DMS114 treated with DMSO at 0.1 percent for 48 hours (cell line): ENCODE measurements around the gene SLC17A2.

Experiments
- DNase-seq: peaks from one replicate; lab custom pipeline; 2025; ENCODE audit not compliant: unreplicated experiment; lab: John Stamatoyannopoulos, UW

Gene SLC17A2, protein sequence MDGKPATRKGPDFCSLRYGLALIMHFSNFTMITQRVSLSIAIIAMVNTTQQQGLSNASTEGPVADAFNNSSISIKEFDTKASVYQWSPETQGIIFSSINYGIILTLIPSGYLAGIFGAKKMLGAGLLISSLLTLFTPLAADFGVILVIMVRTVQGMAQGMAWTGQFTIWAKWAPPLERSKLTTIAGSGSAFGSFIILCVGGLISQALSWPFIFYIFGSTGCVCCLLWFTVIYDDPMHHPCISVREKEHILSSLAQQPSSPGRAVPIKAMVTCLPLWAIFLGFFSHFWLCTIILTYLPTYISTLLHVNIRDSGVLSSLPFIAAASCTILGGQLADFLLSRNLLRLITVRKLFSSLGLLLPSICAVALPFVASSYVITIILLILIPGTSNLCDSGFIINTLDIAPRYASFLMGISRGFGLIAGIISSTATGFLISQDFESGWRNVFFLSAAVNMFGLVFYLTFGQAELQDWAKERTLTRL

DNA sequence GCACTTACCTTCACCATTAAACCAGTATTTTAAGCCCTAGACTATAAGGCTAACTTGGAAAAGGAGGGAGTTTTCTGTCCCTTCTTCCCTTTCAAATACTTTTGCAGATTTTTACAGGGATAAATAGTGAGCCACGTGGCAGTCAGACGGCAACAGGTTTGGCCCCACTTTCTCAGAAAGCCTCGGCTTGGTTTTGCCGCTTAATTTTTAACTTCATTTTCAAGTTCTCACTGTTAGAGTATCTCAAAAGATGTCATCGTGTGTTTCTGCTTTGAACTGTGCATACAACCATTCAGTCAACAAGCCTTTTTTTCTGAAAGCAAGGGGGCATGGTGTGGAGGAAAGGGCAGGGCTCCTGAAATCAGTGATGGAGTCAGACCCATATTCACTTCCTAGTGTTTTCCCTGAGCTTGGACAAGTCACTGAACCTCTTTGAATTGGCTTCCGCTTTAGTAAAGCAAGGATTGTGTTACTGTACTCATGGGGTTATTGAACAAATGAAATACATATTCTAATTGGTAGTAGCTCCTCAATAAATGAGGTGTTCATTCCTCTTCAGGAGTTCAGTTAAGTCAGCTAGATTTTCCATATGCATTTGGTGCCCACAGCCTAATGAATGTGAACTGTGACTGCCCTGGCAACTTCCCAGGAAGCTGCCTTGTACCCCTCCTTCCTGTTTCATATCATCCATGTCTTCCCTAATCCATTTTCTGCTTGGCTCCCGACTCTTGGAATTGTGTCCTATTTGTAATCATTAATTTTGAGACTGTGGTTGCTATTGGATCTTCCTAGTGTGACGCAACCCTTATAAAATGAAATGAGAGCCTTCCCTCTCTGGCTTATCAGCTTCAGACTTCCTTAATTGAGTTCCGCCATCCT, at the start of gene SLC17A2:
SLC17A2 (minus strand) TSS at position 160 of the 879 bp plus-strand sequence. CDS start 4,895 bp downstream, outside the sequence.
- no peak for DNase-seq

DNA sequence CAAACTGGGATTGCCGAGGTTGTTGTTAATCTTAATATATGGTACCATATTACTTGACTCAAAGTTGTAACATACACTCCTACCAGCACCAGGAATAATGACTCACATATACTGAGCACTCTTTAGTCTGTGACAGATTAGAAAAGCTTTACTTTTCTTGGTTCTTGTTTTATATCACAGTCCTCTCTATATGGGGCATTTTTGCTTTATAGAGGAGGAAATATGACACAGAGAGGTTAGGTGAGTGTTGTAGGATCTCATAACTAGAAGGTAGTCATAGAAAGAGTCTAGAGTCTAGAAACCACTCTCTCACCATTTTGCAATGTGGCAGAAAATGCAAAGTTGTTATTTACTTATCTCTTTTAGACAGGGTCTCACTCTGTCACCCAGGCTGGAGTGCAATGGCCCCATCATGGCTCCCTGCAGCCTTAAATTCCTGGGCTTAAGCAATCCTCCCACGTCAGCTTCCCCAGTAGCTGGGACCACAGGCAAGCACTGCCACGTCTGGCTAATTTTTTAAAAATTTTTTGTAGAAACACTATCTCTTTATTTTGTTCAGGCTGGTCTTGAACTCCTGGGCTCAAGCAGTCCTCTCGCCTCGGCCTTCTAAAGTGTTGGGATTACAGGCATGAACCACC, 45.6 kb upstream of the SLC17A2 start:
- no peak for DNase-seq

DNA sequence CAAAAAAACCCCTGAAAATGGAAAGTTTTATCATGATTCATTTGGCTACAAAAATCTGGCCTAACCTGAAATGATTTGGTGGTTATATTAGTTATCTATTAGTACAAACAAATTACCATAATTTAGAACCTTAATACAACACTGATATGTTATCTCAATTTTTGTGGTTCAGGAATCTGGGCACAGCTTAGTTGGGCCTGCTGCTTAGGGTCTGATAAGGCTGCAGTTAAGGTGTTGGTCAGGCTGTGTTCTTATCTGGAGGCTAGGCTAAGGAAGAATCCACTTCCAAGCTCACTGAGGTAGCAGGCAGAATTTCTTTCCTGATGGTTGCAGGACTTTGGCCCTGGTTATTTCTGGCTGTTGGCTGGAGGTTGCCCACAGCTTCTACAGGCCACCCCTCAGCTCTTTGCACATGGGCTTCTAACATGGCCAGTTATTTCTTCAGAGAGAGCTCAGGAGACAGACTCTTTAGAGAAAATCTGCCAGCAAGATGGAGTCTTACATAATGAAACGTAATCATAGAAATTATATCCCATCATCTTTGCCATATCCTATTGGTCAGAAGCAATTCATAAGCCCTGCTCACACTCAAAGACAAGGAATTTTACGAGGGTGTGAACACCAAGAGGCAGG, 43.5 kb upstream of the SLC17A2 start:
- no peak for DNase-seq

DNA sequence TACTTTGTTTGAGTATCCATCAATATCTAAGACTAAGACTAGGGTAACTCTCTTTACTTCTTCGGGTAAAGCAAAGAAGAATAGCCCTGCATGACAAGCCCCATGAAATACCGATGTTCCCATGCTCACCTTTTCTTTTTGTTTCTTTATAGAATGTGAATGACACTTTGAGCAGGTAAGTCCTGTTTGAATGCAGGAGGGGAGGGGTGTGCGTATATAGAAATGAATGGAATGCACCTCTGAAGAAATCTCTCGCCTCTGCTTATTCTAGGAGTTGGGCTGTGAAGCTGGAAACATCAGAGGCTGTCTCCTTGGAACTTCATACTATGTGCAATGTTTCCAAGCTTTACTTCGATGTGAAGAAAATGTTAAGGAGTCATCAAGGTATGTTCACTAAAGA, 42.4 kb upstream of the SLC17A2 start:
- no peak for DNase-seq

DNA sequence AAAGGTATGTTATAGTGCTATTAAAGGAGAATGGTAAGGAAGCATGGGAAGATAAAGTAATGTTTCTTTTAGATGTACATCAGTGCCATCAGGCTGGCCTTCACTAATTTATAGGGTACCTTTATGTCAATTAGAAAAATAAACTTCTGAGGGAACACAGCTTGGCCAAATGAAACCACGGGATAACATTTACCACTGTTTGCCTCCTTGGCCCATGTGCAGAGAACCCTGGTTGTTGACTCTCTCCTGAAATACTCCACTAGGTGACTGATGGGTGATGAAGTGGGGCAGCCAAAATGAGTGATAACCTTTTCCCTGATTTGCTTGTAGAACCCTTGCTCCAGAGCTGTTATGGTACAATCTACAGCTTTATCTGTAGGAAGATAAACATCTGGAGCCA, 41.6 kb upstream of the SLC17A2 start:
- DNase-seq, result no peak

DNA sequence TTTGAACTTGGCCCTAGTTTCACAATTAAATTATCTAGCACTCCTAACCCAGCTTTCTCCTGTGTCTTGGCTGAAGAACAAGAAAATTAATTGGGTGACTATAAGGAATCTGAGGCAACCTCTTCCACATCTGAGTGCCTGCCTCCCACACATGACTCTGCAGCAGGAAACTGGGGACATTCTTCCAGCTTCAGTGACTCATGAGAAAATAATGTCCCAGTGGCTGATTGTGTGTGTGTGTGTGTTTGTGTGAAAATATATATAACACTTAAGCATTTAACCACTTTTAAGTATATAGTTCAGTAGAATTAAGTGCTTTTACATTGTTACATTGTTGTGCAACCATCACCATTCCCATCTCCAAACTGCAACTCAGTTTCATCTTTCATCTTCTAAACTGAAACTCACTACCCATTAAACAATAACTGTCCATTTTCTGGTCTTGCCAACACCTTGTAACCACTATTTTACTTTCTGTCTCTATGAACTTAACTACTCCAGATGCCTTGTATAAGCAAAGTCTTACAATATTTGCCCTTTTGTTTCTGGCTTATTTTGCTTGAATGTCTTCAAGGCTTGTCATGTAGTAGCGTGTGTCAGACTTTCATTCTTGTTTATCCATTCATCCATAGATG, 40.8 kb upstream of the SLC17A2 start:
- DNase-seq, result no peak

DNA sequence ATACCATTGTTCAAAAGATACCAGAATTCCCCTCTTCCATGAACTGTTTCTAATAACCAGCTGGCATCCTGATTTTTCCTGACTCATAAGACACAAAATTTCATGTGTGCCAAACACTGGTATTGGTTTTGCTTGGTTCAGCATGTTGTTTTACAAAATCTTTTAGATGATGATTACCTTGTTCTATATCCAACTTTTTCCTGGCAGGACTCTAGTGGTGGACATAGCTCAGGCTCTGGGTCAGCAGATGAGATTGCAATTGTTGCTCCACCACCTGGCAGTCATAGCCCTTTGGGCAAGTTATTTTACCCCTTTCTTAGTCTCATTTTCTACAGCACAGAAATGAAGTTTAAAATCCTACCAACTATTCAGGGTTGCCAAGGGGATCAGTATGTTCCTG, 38.3 kb upstream of the SLC17A2 start:
- no peak for DNase-seq

DNA sequence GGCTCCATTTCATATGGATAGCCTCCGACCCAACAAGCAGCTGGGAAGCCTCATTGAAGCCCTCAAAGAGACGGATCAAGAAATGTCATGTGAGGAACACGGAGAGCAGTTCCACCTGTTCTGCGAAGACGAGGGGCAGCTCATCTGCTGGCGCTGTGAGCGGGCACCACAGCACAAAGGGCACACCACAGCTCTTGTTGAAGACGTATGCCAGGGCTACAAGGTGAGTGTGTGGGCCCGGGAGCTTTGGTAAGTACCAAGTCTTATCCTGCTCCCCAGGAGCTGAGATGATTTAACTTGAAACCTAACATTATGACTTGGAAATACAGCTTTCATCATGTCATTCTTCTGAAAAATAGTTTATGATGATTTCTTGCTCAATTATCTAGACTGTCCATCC, 36.2 kb upstream of the SLC17A2 start:
- DNase-seq, result no peak

DNA sequence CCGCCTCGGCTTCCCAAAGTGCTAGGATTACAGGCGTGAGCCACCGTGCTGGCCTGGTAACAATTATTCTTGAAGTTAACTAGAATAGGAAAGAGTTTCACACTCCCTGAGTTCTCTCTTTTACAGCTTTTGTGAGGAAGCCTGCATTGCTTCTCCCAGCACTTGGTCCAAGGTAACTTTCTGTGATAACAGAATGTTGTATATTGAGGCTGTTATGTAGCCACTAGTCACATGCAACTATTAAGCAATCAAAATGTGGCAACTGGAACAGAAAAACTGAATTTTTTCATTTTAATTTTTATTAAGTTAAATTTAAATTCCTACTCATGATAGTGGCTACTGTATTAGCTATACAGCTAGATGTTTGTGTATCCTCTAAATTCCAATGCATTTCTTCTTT, 34.6 kb upstream of the SLC17A2 start:
- no peak for DNase-seq

DNA sequence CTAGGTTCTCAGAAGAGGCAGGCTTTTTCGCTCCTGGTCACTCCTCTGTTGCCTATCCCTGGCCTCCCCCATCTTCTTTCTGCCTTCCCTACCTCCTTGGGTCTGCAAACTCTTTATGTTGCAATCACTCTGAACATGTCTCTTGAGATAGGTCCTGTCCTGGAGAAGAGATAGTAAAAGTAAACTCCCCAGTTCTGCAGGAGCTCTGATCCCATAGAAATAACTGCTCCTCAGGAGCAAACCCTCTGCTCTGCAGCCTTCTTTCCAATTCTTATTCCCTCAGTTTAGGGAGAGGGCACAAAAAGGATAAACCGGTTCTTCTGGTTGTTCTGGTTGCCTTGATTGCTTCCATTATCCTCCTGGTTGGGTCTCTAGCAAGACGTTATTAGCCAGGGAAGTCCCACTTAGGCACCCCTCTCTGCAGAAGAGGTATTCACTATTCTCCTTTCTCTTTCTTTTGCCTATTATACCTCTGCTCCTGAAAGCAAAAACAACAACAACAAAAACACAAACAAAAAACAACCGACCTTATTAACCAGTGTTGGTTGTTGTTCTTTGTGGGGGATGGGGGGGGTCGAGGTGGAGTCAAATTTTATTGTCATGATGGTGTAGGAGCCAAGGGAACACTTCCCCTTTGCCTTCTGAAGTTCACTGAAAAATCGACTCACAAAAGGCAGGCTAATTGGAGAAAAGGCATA, 33.1 kb upstream of the SLC17A2 start:
- DNase-seq, result no peak

DNA sequence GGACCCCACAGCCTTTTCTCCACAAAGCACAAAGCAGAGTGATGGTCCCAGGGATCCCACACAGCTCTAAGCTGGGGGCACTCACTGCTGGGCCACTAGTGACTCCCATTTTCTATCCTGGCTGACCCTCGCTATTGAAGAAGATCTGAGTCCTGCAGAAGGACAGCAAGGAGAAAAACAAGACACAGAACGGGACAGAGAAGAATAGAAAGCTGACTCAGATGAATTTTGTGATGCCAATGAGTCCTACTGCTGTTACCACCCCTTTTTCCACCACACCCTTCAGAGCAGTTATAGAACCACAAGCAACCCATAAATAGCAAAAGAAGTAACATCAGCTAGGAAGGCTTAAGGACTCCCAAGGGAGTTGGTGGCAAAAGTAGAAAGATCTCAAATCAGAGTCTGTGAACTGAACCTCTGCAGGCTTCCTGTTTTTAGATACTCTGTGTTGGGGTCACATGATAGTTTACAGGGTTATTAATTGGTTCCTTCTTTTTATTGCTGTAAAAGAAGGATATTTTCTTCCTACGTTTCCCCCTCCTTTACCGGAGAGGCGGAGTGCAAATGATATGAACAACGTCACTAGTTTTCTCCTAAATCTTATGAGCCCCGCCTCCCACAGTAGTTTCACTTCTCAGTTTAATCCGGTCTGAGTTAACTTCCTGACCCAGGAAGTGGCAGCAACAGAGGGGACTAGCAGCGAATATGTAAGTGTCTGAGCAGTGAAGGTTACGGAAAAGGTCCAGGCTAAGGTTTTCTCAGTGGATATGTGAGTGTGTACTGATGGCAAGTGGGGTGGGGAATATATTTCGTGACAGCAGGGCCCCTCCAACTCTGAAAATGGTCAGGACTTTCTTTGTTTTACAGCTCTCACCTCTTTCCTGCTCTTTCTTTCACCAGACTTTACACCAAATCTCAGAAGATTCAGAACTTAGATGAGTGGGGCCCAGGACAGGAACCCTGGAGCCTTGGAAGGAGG, 31.9 kb upstream of the SLC17A2 start, which contains the start of gene TRIM38:
TRIM38 (plus strand) TSS at position 654 of the 979 bp plus-strand sequence. CDS start 3,721 bp downstream, outside the sequence.
- no peak for DNase-seq

DNA sequence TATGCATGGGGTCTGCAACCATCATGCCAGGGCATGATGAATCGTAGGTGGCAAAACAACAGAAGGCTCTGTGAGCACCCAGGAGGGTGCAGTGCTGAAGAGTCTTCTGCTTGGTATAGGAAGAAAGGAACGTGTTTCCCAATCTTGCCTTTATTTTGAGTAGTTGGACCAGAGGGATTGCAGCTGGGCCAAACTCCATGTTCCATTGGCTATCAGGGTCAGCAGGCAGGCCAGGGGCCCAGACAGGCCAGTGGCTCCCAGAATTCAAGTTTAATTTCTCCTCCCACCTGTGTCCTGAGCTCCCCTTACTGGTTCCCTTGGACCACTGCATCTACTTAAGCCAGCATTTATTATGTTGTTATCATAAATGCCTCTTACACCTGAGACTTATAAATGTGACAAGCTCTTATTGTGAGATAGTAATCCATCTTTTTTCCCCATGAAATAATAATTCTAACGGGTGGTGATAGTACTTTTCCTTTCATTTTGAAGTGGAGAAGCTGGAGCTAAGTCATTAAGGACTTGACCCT, 31.2 kb upstream of the SLC17A2 start:
- DNase-seq, result no peak

DNA sequence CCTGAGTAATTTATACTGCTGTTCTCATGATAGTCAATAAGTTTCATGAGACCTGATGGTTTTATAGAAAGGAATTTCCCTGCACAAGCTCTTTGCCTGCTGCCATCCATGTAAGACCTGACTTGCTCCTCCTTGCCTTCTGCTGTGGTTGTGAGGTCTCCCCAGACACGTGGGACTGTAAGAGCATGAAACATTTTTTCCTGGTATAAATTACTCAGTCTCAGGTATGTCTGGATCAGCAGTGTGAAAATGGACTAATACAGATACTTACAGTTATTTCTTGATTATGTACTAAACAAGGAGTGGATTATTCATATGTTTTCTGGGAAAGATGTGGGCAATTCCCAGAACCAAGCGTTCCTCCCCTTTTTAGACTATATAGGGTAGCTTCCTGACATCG, 30.2 kb upstream of the SLC17A2 start:
- DNase-seq, result no peak

DNA sequence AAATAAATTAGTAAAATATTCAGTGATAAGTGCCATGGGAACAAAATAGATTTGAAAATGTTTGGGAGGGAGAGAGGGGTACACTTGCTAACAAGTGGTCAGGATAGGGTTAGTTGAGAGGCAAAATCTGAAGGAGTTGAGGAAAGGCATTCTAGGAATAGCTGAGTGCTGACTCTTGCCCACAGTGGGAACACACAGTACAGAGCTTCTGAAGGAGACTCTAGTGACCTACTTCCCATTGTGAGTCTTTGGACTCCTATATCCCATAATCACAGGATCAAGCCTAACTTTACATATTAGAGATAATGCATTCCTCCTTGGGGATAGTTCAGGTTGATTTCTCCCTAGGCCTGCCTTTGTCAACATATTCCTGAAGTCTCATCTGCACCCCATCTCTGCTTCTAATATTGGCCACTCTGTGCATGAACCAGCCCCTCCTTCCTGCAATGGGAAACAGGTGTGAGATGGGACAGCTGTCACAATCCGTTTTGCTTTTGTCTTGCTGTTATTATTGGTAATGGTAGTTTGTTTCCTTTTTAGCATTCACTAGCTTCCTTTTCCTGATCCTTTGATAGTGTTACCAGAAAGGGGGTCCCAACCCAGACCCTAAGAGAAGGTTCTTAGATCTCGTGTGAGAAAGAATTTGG, 29.5 kb upstream of the SLC17A2 start:
- no peak for DNase-seq

DNA sequence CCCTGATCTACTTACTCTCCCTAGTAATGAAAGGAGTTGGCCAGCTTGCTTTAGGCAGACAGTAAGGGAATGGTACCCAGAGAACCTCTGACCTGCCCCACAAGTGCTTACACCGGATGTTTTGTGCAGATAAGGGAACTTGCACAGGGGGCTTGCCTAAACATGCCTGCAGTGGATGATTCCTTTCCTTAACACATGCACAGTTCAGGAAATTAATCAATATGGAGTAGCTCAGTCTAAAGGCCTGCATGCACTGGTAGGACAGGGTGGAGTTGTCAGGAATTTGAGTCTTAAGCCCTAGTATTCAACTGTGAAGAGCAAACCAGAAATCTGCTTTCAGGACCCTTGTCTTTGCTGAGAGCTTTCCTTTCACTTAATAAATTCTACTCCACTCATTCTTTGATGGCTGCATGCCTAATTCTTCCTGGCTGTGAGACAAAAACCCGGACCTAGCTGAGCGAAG, 28.2 kb upstream of the SLC17A2 start:
- no peak for DNase-seq

DNA sequence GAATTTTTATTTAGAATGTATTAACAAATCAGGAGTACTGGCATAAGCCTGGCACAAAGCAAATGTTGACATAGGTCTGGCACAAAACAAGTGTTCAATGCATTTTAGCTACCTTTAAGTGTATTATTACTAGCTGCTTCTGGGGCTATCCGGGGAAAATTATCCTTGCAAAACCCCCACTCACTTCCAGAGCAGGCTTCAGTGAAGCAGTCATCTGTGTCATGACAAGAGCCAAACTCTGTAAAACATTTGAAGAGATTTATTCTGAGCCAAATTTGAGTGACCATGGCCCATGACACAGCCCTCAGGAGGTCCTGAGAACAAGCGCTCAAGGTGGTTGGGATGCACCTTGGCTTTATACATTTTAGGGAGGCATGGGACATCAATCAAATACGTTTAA, 25.7 kb upstream of the SLC17A2 start:
- DNase-seq, result no peak

DNA sequence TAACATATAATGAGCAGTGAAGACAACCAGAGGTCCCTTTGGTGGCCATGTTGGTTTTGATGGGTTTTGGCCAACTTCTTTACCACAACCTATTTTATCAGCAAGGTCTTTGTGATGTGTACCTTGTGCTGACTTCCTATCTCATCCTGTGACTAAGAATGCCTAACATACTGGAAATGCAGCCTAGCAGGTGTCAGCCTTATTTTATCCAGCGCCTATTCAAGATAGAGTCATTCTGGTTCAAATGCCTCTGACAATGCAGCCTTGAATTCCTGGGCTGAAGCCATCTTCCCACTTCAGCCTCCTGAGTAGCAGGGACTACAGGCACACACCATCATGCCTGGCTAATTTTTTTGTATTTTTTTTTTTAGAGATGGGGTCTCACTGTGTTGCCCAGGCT, 24.3 kb upstream of the SLC17A2 start:
- DNase-seq, result no peak

DNA sequence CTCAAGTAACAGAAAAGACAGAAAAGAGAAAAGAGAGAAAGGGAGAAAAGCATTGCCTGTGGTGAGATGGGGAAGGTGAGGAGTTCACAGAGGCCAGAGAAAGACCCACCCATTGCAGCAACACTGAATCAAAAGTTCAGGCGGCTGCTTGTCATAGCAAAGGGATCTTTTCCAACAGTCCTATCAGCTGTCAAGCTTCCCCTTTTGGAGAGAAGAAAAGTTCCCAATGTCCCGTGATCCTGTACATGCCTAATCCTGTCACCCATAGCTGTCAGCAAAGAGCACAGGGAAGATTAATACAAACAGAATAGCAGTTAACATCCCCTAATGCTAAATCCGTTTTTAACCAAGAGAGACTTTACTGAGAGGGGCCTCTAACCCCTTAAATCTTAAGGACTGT, 23.2 kb upstream of the SLC17A2 start:
- DNase-seq, result no peak
